Ascending aorta (tissue), 2 donors: ENCODE data around the gene ZNF800. TPM values are rescaled to one million over a fixed set of nuclear protein-coding genes. Genes with fewer than 3 reads are reported as not detected.

Experiments
- DNase-seq, 2 donors: peaks; one replicate each; pipeline ENCODE4 v3.0.0-alpha.2; 2019; ENCODE audit warnings: low spot score in 2 of 2
- H3K27ac ChIP-seq, 2 donors: fragments of 200-600 bp; sonication (generic); one replicate each; pipeline ENCODE4 v1.5.1; 2016 to 2017; ENCODE audit warnings: mild to moderate bottlenecking in 1 of 2
- H3K27me3 ChIP-seq: fragments of 200-600 bp; sonication (generic); one replicate; pipeline ENCODE4 v1.5.1; 2017
- H3K36me3 ChIP-seq, 2 donors: fragments of 200-600 bp; sonication (generic); one replicate each; pipeline ENCODE4 v1.5.1; 2016
- H3K4me1 ChIP-seq, 2 donors: fragments of 200-600 bp; sonication (generic); one replicate each; pipeline ENCODE4 v1.5.1; 2016 to 2017; ENCODE audit warnings: mild to moderate bottlenecking in 1 of 2
- H3K4me3 ChIP-seq, 2 donors: fragments of 200-600 bp; sonication (generic); one replicate each; pipeline ENCODE4 v1.5.1; 2016 to 2017; ENCODE audit warnings: mild to moderate bottlenecking in 1 of 2
- H3K9me3 ChIP-seq, 2 donors: fragments of 200-600 bp; sonication (generic); one replicate each; pipeline ENCODE4 v1.5.1; 2016
- CTCF ChIP-seq, 3 experiments: fragments of 200-600 bp in 2 of 3; fragments of 450-650 bp in 1 of 3; sonication (generic) in 2 of 3; IDR thresholded peaks; one replicate each; pipeline ENCODE4 v1.5.1; 2016 to 2019; ENCODE audit warnings: antibody characterized with exemption in 3 of 3, mild to moderate bottlenecking in 1 of 3, moderate library complexity in 1 of 3
- intact Hi-C: fragments of 100-400 bp; cut with DNase I; formaldehyde crosslinking; loops from one replicate; pipeline ENCODE4 v1.15.1; 2023
- total RNA-seq: library from RNA; depleted of rRNA; stranded (reverse); fragments of >200 nt; gene quantifications from one replicate; pipeline ENCODE4 v1.1.0, GENCODE V29; 2016

Gene ZNF800
- total RNA-seq, 1 donor from 2014 or later = 36.9 TPM

DNA sequence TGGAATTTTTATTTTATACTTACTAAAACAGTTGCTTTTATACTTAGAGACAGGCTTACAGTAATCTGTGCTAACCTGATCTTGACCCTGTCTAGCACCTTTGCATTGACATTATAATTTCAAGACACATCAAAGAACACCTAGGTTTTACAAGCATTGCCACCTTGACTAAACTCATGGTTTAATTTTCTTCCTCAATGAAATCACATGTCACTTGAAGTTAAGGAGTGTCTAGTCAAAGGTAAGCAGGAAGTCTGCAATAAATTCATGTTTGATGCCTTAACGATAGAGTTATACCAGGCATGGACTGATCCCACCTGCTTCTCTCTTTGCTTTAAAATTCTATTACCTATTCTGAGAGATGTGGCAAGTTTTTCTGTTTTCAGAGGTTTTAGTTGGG, 62.4 kb downstream of the ZNF800 start:
- Histone ChIP-seq H3K4me3 (no peak overlapping the region), H3K4me1 (no peaks in the 10 kb centered on the region), H3K27me3 (no peaks in the 10 kb centered on the region), H3K27ac (no peak overlapping the region), H3K9me3 (no peaks in the 10 kb centered on the region), H3K36me3 (no peaks in the 10 kb centered on the region)
- no peak for DNase-seq
- TF ChIP-seq CTCF (IDR thresholded peaks at IDR 0.05) = no peak
- intact Hi-C loops = no loop called here

- no peak overlapping the region for H3K4me3 ChIP-seq
- no peaks in the 10 kb centered on the region for H3K36me3 ChIP-seq
- no peak overlapping the region for H3K27ac ChIP-seq
- no peaks in the 10 kb centered on the region for H3K9me3 ChIP-seq
- no peak for TF ChIP-seq CTCF (IDR thresholded peaks at IDR 0.05)
- no peak for DNase-seq
- intact Hi-C loops = no loop called here
- no peaks in the 10 kb centered on the region for H3K27me3 ChIP-seq
- no peaks in the 10 kb centered on the region for H3K4me1 ChIP-seq
Observed at GRCh38 chr7:127322832-127323493, 69.5 kb downstream of the ZNF800 start.

- no peak for TF ChIP-seq CTCF (IDR thresholded peaks at IDR 0.05)
Observed at GRCh38 chr7:127322351-127322750, 70.2 kb downstream of the ZNF800 start.

DNA sequence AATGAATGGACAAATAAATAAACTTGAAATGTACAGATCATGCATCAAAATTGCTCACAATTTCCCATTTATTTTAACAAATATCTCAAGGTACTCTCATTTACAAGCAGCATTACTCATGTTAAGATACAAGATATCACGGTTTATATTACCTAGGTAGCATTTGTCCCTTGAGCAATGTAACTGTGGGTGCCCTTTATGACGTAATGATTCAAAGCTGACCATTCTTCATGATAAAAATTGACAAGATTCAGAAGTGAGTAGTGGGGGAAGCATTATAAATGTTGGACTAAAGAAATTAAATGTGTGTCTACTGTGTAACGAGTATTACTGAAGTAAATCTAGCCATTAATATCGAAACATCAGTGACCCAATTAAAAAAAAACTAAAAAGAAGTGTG, 71.5 kb downstream of the ZNF800 start:
- no peak for TF ChIP-seq CTCF (IDR thresholded peaks at IDR 0.05)
- no peak overlapping the region for H3K4me3 ChIP-seq
- intact Hi-C loops = no loop called here

More at GRCh38 chr7:127322351-127322750, 70.2 kb downstream of the ZNF800 start:
- no peak overlapping the region for H3K4me3 ChIP-seq
- H3K4me1 ChIP-seq = no peaks in the 10 kb centered on the region
- no peaks in the 10 kb centered on the region for H3K36me3 ChIP-seq
- no peak overlapping the region for H3K27ac ChIP-seq
- no peak for DNase-seq
- no peaks in the 10 kb centered on the region for H3K9me3 ChIP-seq
- no peaks in the 10 kb centered on the region for H3K27me3 ChIP-seq
- intact Hi-C loops = no loop called here

More for the DNA sequence above, 71.5 kb downstream of the ZNF800 start:
- no peaks in the 10 kb centered on the region for H3K27me3 ChIP-seq
- no peak overlapping the region for H3K27ac ChIP-seq
- DNase-seq = no peak
- no peaks in the 10 kb centered on the region for H3K9me3 ChIP-seq
- H3K36me3 ChIP-seq = no peaks in the 10 kb centered on the region
- no peaks in the 10 kb centered on the region for H3K4me1 ChIP-seq

Other genes with a start within 250 kb of the ZNF800 start
- not detected for gene GRM8, start 139.8 kb downstream of the ZNF800 start, total RNA-seq
- gene GCC1, start 192.9 kb upstream of the ZNF800 start, total RNA-seq = 11.2 TPM
- 264 TPM for gene ARF5, start 195.7 kb upstream of the ZNF800 start, total RNA-seq
- gene FSCN3, start 201.0 kb upstream of the ZNF800 start, total RNA-seq = not detected
- gene PAX4, start 225.4 kb upstream of the ZNF800 start, total RNA-seq = not detected